ENCODE measurements around the gene MORN4. TPM values are rescaled to one million over a fixed set of nuclear protein-coding genes. Genes with fewer than 3 reads are reported as not detected.
A peak's percentile ranks its signal among the peaks of the same experiment; 100 is the strongest.

Gene MORN4
- total and polyA plus RNA-seq, 9 of the 15 experiments (the other 6 are each of a cell fraction or from before 2014, with no cell fraction given), result 8.3 to 23.9 (median 11.7) TPM

GRCh38 chr10:97632949-97633884 lies at the start of gene MORN4 (continued):
- TF ChIP-seq, protein P1, sequence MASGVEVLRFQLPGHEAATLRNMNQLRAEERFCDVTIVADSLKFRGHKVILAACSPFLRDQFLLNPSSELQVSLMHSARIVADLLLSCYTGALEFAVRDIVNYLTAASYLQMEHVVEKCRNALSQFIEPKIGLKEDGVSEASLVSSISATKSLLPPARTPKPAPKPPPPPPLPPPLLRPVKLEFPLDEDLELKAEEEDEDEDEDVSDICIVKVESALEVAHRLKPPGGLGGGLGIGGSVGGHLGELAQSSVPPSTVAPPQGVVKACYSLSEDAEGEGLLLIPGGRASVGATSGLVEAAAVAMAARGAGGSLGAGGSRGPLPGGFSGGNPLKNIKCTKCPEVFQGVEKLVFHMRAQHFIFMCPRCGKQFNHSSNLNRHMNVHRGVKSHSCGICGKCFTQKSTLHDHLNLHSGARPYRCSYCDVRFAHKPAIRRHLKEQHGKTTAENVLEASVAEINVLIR (CRISPR knock-in tag; IDR thresholded peaks at IDR 0.05), result no peak
- TF ChIP-seq ZNF197 (CRISPR knock-in tag; IDR thresholded peaks at IDR 0.05; ENCODE audit: low read depth) (0 out of 2 replicates have a peak, but pooled peaks have one; percentile 24), ZNF764 (CRISPR knock-in tag; IDR thresholded peaks at IDR 0.05; ENCODE audit: low read depth) (no peak), CBX1 (IDR thresholded peaks at IDR 0.05; ENCODE audit: low read depth) (no peak), NCOA2 (IDR thresholded peaks at IDR 0.05; ENCODE audit: partially characterized antibody in 2 of 2) (peak in 1 of 2 experiments; percentile 92), FUS (optimal IDR thresholded peaks at IDR 0.05; ENCODE audit: low read depth, low read length) (no peak), ZNF436 (CRISPR knock-in tag; IDR thresholded peaks at IDR 0.05) (no peak), KLF13 (tag; IDR thresholded peaks at IDR 0.05; ENCODE audit: borderline replicate concordance, low read depth) (no peak), SRSF9 (IDR thresholded peaks at IDR 0.05; ENCODE audit: borderline replicate concordance, low read depth, low read length) (no peak), ZNF507 (tag; conservative IDR thresholded peaks at IDR 0.05) (no peak), ZBTB17 (CRISPR knock-in tag; IDR thresholded peaks at IDR 0.05) (no peak), ELF1 (tag; IDR thresholded peaks at IDR 0.05) (no peak), GABPA (tag; conservative IDR thresholded peaks at IDR 0.05; ENCODE audit: low read depth) (no peak), NFRKB (IDR thresholded peaks at IDR 0.05; ENCODE audit: low read depth) (peak; percentile 65; the same call in 1 of the 2 replicates), KAT2B (IDR thresholded peaks at IDR 0.05; ENCODE audit: low read depth, low read length) (no peak), KDM5B (IDR thresholded peaks at IDR 0.05; ENCODE audit: insufficient replicate concordance, low read depth, low read length) (no peak), KDM1A (IDR thresholded peaks at IDR 0.05) (no peak), FOXP1 (CRISPR knock-in tag; IDR thresholded peaks at IDR 0.05) (no peak), HDAC1 (IDR thresholded peaks at IDR 0.05) (no peak; a peak in 2 of 4 replicates), FOXA3 (CRISPR knock-in tag; conservative IDR thresholded peaks at IDR 0.05 in 1 of 2, IDR thresholded peaks at IDR 0.05 in 1 of 2) (no peak), MAX (CRISPR knock-in tag; IDR thresholded peaks at IDR 0.05) (peak; percentile 48; the same call in 1 of the 2 replicates)
- TF ChIP-seq, protein P2, sequence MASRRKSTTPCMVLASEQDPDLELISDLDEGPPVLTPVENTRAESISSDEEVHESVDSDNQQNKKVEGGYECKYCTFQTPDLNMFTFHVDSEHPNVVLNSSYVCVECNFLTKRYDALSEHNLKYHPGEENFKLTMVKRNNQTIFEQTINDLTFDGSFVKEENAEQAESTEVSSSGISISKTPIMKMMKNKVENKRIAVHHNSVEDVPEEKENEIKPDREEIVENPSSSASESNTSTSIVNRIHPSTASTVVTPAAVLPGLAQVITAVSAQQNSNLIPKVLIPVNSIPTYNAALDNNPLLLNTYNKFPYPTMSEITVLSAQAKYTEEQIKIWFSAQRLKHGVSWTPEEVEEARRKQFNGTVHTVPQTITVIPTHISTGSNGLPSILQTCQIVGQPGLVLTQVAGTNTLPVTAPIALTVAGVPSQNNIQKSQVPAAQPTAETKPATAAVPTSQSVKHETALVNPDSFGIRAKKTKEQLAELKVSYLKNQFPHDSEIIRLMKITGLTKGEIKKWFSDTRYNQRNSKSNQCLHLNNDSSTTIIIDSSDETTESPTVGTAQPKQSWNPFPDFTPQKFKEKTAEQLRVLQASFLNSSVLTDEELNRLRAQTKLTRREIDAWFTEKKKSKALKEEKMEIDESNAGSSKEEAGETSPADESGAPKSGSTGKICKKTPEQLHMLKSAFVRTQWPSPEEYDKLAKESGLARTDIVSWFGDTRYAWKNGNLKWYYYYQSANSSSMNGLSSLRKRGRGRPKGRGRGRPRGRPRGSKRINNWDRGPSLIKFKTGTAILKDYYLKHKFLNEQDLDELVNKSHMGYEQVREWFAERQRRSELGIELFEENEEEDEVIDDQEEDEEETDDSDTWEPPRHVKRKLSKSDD (conservative IDR thresholded peaks at IDR 0.05; ENCODE audit: low read length), result 0 out of 2 replicates have a peak, but pooled peaks have one; percentile 46
